Panc1 (cell line): ENCODE data around the gene CAVIN4. TPM values are rescaled to one million over a fixed set of nuclear protein-coding genes. Genes with fewer than 3 reads are reported as not detected.

Experiments used
- ATAC-seq: fragments of 200-7000 bp; cut with Tn5 transposase; 2 replicates; pipeline ENCODE4 v1.9.1; 2020; ENCODE audit warnings: mild to moderate bottlenecking, moderate library complexity
- BruUV-seq: library from RNA; stranded (reverse); fragments of 400-500 nt; replicated peaks from 2 replicates; lab custom pipeline; 2021; lab: Mats Ljungman, UMichigan
- CTCF ChIA-PET: fragments of 300-600 bp; sonication (Branson Sonifier 250); formaldehyde crosslinking; loops from one replicate; lab custom pipeline; 2022; ENCODE audit warnings: antibody characterized with exemption; lab: Charles Lee
- POLR2A ChIA-PET: fragments of 300-600 bp; sonication (Branson Sonifier 250); formaldehyde crosslinking; loops from one replicate; lab custom pipeline; 2022; ENCODE audit warnings: antibody characterized with exemption; lab: Charles Lee
- DNase-seq: peaks from one replicate; pipeline ENCODE4 v3.0.0-alpha.2; 2010; ENCODE audit warnings: low read depth, low spot score
- H3K27ac ChIP-seq: 2 replicates; pipeline ENCODE4 v1.5.1; 2011; ENCODE audit warnings: mild to moderate bottlenecking, low read length, inconsistent platforms
- H3K27me3 ChIP-seq: fragments of 200-500 bp; sonication (Bioruptor generic); 2 replicates; pipeline ENCODE4 v1.6.0; 2014; ENCODE audit warnings: low read length, inconsistent platforms; ENCODE audit not compliant: control insufficient read depth, insufficient read depth
- H3K36me3 ChIP-seq: fragments of 200-500 bp; sonication (Bioruptor generic); 2 replicates; pipeline ENCODE4 v1.5.1; 2014; ENCODE audit warnings: inconsistent platforms, mild to moderate bottlenecking, low read length, moderate library complexity; ENCODE audit not compliant: control insufficient read depth, insufficient read depth
- H3K4me1 ChIP-seq: 2 replicates; pipeline ENCODE4 v1.5.1; 2011; ENCODE audit warnings: inconsistent platforms, mild to moderate bottlenecking, low read length, moderate library complexity; ENCODE audit not compliant: control insufficient read depth, insufficient read depth
- H3K4me3 ChIP-seq, 2 experiments: 2 replicates each; pipeline ENCODE4 v1.5.1; 2011 to 2012; ENCODE audit warnings: low read depth in 2 of 2, low read length in 2 of 2, mild to moderate bottlenecking in 2 of 2, inconsistent platforms in 1 of 2, moderate library complexity in 1 of 2
- H3K9me3 ChIP-seq: fragments of 200-500 bp; sonication (Bioruptor generic); 2 replicates; pipeline ENCODE4 v1.5.1; 2014; ENCODE audit warnings: low read depth, mild to moderate bottlenecking, inconsistent platforms, low read length, moderate library complexity; ENCODE audit not compliant: control insufficient read depth, insufficient read depth
- CTCF ChIP-seq: fragments of 450-650 bp; IDR thresholded peaks from 2 replicates; pipeline ENCODE4 v1.5.1; 2017; ENCODE audit warnings: mild to moderate bottlenecking
- POLR2AphosphoS5 ChIP-seq: IDR thresholded peaks from 2 replicates; pipeline ENCODE4 v1.6.1; 2012; ENCODE audit warnings: mild to moderate bottlenecking, low read depth, low read length, moderate library complexity
- REST ChIP-seq, 2 experiments: IDR thresholded peaks; 2 replicates each; pipeline ENCODE4 v1.6.1; 2011 to 2012; ENCODE audit warnings: low read depth in 2 of 2, control low read depth in 1 of 2, low read length in 1 of 2, mild to moderate bottlenecking in 1 of 2, moderate library complexity in 1 of 2; ENCODE audit not compliant: insufficient read depth in 1 of 2
- SIN3A ChIP-seq: IDR thresholded peaks from 2 replicates; pipeline ENCODE4 v1.6.1; 2012; ENCODE audit warnings: low read depth, mild to moderate bottlenecking, low read length, moderate library complexity, borderline replicate concordance; ENCODE audit not compliant: insufficient read depth
- TCF7L2 ChIP-seq: IDR thresholded peaks from 2 replicates; pipeline ENCODE4 v1.6.1; 2011; ENCODE audit warnings: mild to moderate bottlenecking, low read depth, low read length, inconsistent platforms
- in situ Hi-C: cut with HindIII; loops from 2 replicates; pipeline ENCODE4 v1.10.0; 2016; ENCODE audit warnings: low sequenced_read_pairs, low pct_unique_long_range_greater_than_20kb
- intact Hi-C: fragments of 100-400 bp; cut with micrococcal nuclease; formaldehyde crosslinking; loops from one replicate; pipeline ENCODE4 v1.10.0; 2022; ENCODE audit not compliant: unreplicated experiment
- total RNA-seq: library from RNA; stranded (reverse); gene quantifications from one replicate; pipeline ENCODE4 v1.2.1, GENCODE V29; 2021; ENCODE audit not compliant: unreplicated experiment

CAVIN4 gene
- total RNA-seq, 1 experiment from 2014 or later = 0.82 TPM

DNA sequence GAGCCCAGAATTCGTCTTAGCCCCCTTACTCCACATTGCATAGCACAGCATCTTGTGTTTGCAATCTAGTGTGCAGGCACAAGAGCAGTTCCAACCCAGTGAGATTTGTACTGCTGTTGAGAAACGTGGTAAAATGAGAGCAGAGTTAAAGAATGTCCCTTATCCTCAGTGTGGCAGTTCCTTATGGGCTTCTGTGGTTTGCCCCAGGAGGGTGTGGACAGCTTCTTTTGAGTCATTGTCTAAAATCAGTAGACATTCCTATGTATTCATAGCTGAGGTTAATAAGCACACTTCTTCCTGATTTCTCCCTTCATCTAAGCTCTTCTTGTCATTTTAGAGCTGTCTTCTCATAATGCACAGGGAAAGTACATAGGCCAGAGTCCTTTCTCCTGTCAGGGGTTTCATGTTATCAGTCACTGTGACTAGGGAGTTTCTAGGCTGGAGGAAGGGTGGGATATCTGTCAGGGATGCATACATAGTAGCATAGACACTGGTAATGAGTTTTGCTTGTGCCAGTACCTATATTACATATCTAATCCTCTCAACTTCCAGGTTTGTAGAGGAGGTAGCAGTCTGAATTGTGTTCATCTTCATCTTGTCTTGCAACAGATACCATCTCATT lies 2.0 kb upstream of the CAVIN4 start:
- TF ChIP-seq TCF7L2 (no peak), POLR2AphosphoS5 (no peak), SIN3A (no peak), REST (IDR thresholded peaks at IDR 0.05; ENCODE audit: insufficient read depth in 1 of 2, low read depth in 2 of 2, low read length in 1 of 2) (no peak), CTCF (no peak)

GRCh38 chr9:100578610-100579009 lies 731 bp downstream of the CAVIN4 start:
- Histone ChIP-seq H3K9me3 (no peaks in the 10 kb centered on the region), H3K27ac (no peak overlapping the region), H3K4me1 (no peaks in the 10 kb centered on the region), H3K4me3 (no peak overlapping the region), H3K36me3 (no peaks in the 10 kb centered on the region; the same call in 1 of the 2 replicates), H3K27me3 (no peaks in the 10 kb centered on the region)
- ATAC-seq = no peak
- no peak for DNase-seq
- in situ Hi-C loops (no loop called here), intact Hi-C loops (no loop called here)
- ChIA-PET CTCF (no interaction called here), POLR2A (no interaction called here)
- BruUV-seq = no TSS peak
- TF ChIP-seq TCF7L2 (no peak), SIN3A (no peak), CTCF (no peak), REST (IDR thresholded peaks at IDR 0.05; ENCODE audit: insufficient read depth in 1 of 2, low read depth in 2 of 2, low read length in 1 of 2) (no peak), POLR2AphosphoS5 (no peak)

More for the DNA sequence above, 2.0 kb upstream of the CAVIN4 start:
- H3K9me3 ChIP-seq = no peaks in the 10 kb centered on the region
- ATAC-seq (no peak), DNase-seq (no peak)
- no TSS peak for BruUV-seq
- POLR2A ChIA-PET = no interaction called here
- H3K27me3 ChIP-seq = no peaks in the 10 kb centered on the region
- in situ Hi-C loops = no loop called here
- H3K36me3 ChIP-seq = no peaks in the 10 kb centered on the region; the same call in 1 of the 2 replicates
- intact Hi-C loops = no loop called here
- no peaks in the 10 kb centered on the region for H3K4me1 ChIP-seq
- H3K27ac ChIP-seq = no peak overlapping the region
- H3K4me3 ChIP-seq = no peak overlapping the region
- CTCF ChIA-PET = no interaction called here
